GM12878 (cell line): Measurements from ENCODE around the gene KAZN. TPM values are rescaled to one million over a fixed set of nuclear protein-coding genes. Genes with fewer than 3 reads are reported as not detected.

ENCODE experiments used
- ATAC-seq: fragments of 200-7000 bp; cut with Tn5 transposase; 3 replicates; pipeline ENCODE4 v1.9.1; 2020; ENCODE audit warnings: mild to moderate bottlenecking, moderate library complexity
- BruUV-seq: library from RNA; stranded (reverse); fragments of 400-500 nt; replicated peaks from 2 replicates; lab custom pipeline; 2021; lab: Mats Ljungman, UMichigan
- CTCF ChIA-PET: fragments of 300-600 bp; sonication (Branson Sonifier 250); formaldehyde crosslinking; extraction: SDS; loops from one replicate; lab custom pipeline; 2021; ENCODE audit warnings: inconsistent platforms; lab: Yijun Ruan, JAX
- POLR2A ChIA-PET: fragments of 350-600 bp; formaldehyde crosslinking; extraction: SDS; loops from one replicate; lab custom pipeline; 2021; ENCODE audit warnings: inconsistent platforms; lab: Charles Lee
- RAD21 ChIA-PET: fragments of 300-600 bp; sonication (Branson Sonifier 250); formaldehyde crosslinking; loops from one replicate; lab custom pipeline; 2023; ENCODE audit warnings: antibody characterized with exemption; ENCODE audit not compliant: unreplicated experiment; lab: Charles Lee
- SMC1A ChIA-PET: fragments of 300-600 bp; sonication (Branson Sonifier 250); formaldehyde crosslinking; loops from one replicate; lab custom pipeline; 2023; ENCODE audit not compliant: unreplicated experiment, uncharacterized antibody; lab: Charles Lee
- DNase-seq: peaks from one replicate; pipeline ENCODE4 v3.0.0-alpha.2; 2011; ENCODE audit warnings: low read depth, low spot score
- FAIRE-seq: peaks from 3 replicates; lab custom pipeline; 2011; peaks lifted over from hg19 to GRCh38; lab: Jason Lieb, UNC
- H2AFZ ChIP-seq: 2 replicates; pipeline ENCODE4 v1.6.0; 2011; ENCODE audit warnings: low read depth, low read length, control low read depth; ENCODE audit not compliant: control insufficient read depth
- H3K27ac ChIP-seq: 2 replicates; pipeline ENCODE4 v1.5.1; 2011; ENCODE audit warnings: control low read depth; ENCODE audit not compliant: control insufficient read depth, insufficient read depth
- H3K27me3 ChIP-seq, 2 experiments: replicated peaks in 1 of 2; 2 replicates each; pipeline versions ENCODE4 v1.6.0 to v1.6.1; 2011; ENCODE audit warnings: low read length in 1 of 2; ENCODE audit not compliant: control insufficient read depth in 2 of 2, insufficient read depth in 2 of 2
- H3K36me3 ChIP-seq, 2 experiments: 2 replicates each; pipeline ENCODE4 v1.5.1; 2011; ENCODE audit warnings: low read length in 1 of 2; ENCODE audit not compliant: control insufficient read depth in 2 of 2, insufficient read depth in 2 of 2
- H3K4me1 ChIP-seq: 2 replicates; pipeline ENCODE4 v1.6.1; 2011; ENCODE audit warnings: mild to moderate bottlenecking, low read length, moderate library complexity, mixed read lengths; ENCODE audit not compliant: control insufficient read depth, insufficient read depth
- H3K4me2 ChIP-seq: 2 replicates; pipeline ENCODE4 v1.6.0; 2011; ENCODE audit warnings: control low read depth; ENCODE audit not compliant: control insufficient read depth, insufficient read depth
- H3K4me3 ChIP-seq: fragments of 200-600 bp; sonication (generic); 2 replicates; pipeline ENCODE4 v1.5.1; 2016
- H3K79me2 ChIP-seq: 2 replicates; pipeline ENCODE4 v1.6.0; 2011; ENCODE audit warnings: low read length; ENCODE audit not compliant: control insufficient read depth, insufficient read depth
- H3K9ac ChIP-seq: 2 replicates; pipeline ENCODE4 v1.8.0; 2011; ENCODE audit warnings: low read length, control low read depth, mixed read lengths; ENCODE audit not compliant: control insufficient read depth, insufficient read depth
- H3K9me3 ChIP-seq: replicated peaks from 3 replicates; pipeline ENCODE4 v1.5.1; 2011; ENCODE audit warnings: mild to moderate bottlenecking, low read length; ENCODE audit not compliant: control insufficient read depth, insufficient read depth
- H4K20me1 ChIP-seq: 2 replicates; pipeline ENCODE4 v1.6.0; 2011; ENCODE audit not compliant: control insufficient read depth, insufficient read depth
- ATF2 ChIP-seq: IDR thresholded peaks from 2 replicates; pipeline ENCODE4 v1.6.1; 2012; ENCODE audit warnings: low read length, inconsistent platforms
- ATF7 ChIP-seq: fragments of 450-650 bp; IDR thresholded peaks from 2 replicates; pipeline ENCODE4 v1.6.1; 2016; ENCODE audit warnings: low read depth, mild to moderate bottlenecking
- CHD1 ChIP-seq: IDR thresholded peaks from 2 replicates; pipeline ENCODE4 v1.6.1; 2012; ENCODE audit warnings: low read depth, low read length, improper control_type of control experiment
- CHD4 ChIP-seq: fragments of 200-600 bp; sonication (generic); IDR thresholded peaks from 2 replicates; pipeline ENCODE4 v1.6.1; 2016; ENCODE audit warnings: mild to moderate bottlenecking
- ELK1 ChIP-seq: IDR thresholded peaks from 2 replicates; pipeline ENCODE4 v1.6.1; 2012; ENCODE audit warnings: low read depth, low read length, improper control_type of control experiment
- MEF2B ChIP-seq: fragments of 450-650 bp; IDR thresholded peaks from 2 replicates; pipeline ENCODE4 v1.6.1; 2018; ENCODE audit warnings: mild to moderate bottlenecking, moderate library complexity; ENCODE audit not compliant: partially characterized antibody, poor library complexity, severe bottlenecking
- NFIC ChIP-seq: IDR thresholded peaks from 2 replicates; pipeline ENCODE4 v1.6.1; 2012; ENCODE audit warnings: low read depth, mild to moderate bottlenecking, inconsistent platforms, low read length, moderate library complexity
- NFXL1 ChIP-seq: fragments of 450-650 bp; IDR thresholded peaks from 2 replicates; pipeline ENCODE4 v1.6.1; 2017; ENCODE audit warnings: antibody characterized with exemption, mild to moderate bottlenecking, borderline replicate concordance
- NR2C1 ChIP-seq: fragments of 450-650 bp; IDR thresholded peaks from 2 replicates; pipeline ENCODE4 v1.6.1; 2017; ENCODE audit warnings: antibody characterized with exemption, mild to moderate bottlenecking, moderate library complexity
- NR2C2 ChIP-seq: IDR thresholded peaks from 2 replicates; pipeline ENCODE4 v1.6.1; 2011; ENCODE audit warnings: borderline replicate concordance, low read depth; ENCODE audit not compliant: control insufficient read depth, insufficient read length
- POLR2A ChIP-seq: IDR thresholded peaks from 2 replicates; pipeline ENCODE4 v1.6.1; 2011; ENCODE audit warnings: low read depth, mild to moderate bottlenecking, low read length
- RAD51 ChIP-seq: fragments of 450-650 bp; IDR thresholded peaks from 2 replicates; pipeline ENCODE4 v1.6.1; 2016; ENCODE audit warnings: moderate library complexity, mild to moderate bottlenecking, inconsistent platforms
- SIN3A ChIP-seq: IDR thresholded peaks from 2 replicates; pipeline ENCODE4 v1.6.1; 2012; ENCODE audit warnings: low read depth, low read length, improper control_type of control experiment
- SMAD5 ChIP-seq: IDR thresholded peaks from 2 replicates; pipeline ENCODE4 v1.6.1; 2016; ENCODE audit warnings: antibody characterized with exemption, low read depth
- SMC3 ChIP-seq: IDR thresholded peaks from 2 replicates; pipeline ENCODE4 v1.6.1; 2011; ENCODE audit warnings: low read length, improper control_type of control experiment, borderline replicate concordance
- ZBTB4 ChIP-seq: fragments of 450-650 bp; formaldehyde crosslinking; IDR thresholded peaks from 2 replicates; pipeline ENCODE4 v1.4.0; 2022; ENCODE audit warnings: mild to moderate bottlenecking, moderate library complexity
- ZNF384 ChIP-seq: IDR thresholded peaks from 2 replicates; pipeline ENCODE4 v1.6.1; 2012; ENCODE audit warnings: low read depth, mild to moderate bottlenecking, low read length, improper control_type of control experiment, borderline replicate concordance
- WGBS: methylation state at CpG from one replicate; pipeline ENCODE4 v1.1.6; 2016; ENCODE audit warnings: low lambda C conversion rate; ENCODE audit not compliant: insufficient replicate concordance, insufficient coverage; ENCODE audit errors: missing lambda C conversion rate; 5-methylcytosine and 5-hydroxymethylcytosine counted together
- in situ Hi-C: fragments of 300-500 bp; cut with MboI; formaldehyde crosslinking; loops from 9 replicates; pipeline ENCODE4 v1.14.3; 2018; ENCODE audit warnings: mixed read lengths
- intact Hi-C: fragments of 100-400 bp; cut with micrococcal nuclease; formaldehyde crosslinking; loops from one replicate; pipeline ENCODE4 v1.14.2; 2022; ENCODE audit not compliant: unreplicated experiment
- polyA plus RNA-seq, 11 experiments: library from polyadenylated mRNA; depleted of rRNA in 4 of 11; unstranded in 6 of 11; stranded (reverse) in 5 of 11; fragments of >200 nt; fragmentation: Nextera tagmentation in 4 of 11; fragmentation: Illumina TruSeq in 1 of 11; extraction: Ambion mirVana in 4 of 11; extraction: Trizol in 1 of 11; gene quantifications; 1 replicate in 1 of 11; 2 replicates in 10 of 11; pipeline versions ENCODE4 v1.2.1 to v1.2.3, GENCODE V29; 2011 to 2016; ENCODE audit warnings: inconsistent platforms in 2 of 11, missing spikeins in 2 of 11, low read depth in 1 of 11
- total RNA-seq, 4 experiments: library from RNA; depleted of rRNA in 3 of 4; stranded (reverse); fragments of >200 nt in 3 of 4; fragmentation: Illumina TruSeq in 1 of 4; extraction: Trizol in 1 of 4; gene quantifications; 2 replicates each; pipeline versions ENCODE4 v1.2.1 to v1.2.3, GENCODE V29; 2013 to 2021

The KAZN gene
- total and polyA plus RNA-seq, 10 of the 15 experiments (the other 5 are each of a cell fraction or from before 2014, with no cell fraction given): 0.72 to 4.0 (median 1.2) TPM

GRCh38 chr1:14759042-14759818, 160.7 kb downstream of the KAZN start (continued):
- no peak for TF ChIP-seq ELK1

DNA sequence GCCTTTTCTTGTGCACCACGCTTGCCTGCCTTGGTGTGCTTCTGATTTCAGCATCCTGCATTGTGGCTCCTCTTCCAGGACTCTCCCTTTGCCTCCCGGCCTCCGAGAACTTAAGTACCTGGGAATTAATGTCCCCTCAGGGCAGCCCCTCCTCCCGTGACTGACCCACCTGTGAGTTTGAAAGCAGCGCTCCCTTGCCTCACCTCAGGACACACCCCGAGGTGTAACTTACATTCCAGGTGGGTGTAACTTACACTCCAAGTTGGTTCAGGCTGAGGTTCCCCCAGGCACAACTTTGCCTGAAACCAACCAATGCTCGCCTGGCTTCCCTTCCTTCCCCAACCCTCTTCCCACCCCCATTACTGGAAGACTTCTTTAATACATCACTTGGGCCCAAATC, 161.4 kb downstream of the KAZN start:
- no peak overlapping the region for H3K4me2 ChIP-seq
- no peaks in the 10 kb centered on the region for H3K27me3 ChIP-seq
- ChIA-PET RAD21 (no interaction called here), CTCF (no interaction called here), POLR2A (no interaction called here), SMC1A (interaction anchor here (1.4 kb wide), 1 partner anchor 11 kb away, joined by 6 read pairs; no protein-coding TSS in a partner anchor)
- no peaks in the 10 kb centered on the region for H3K79me2 ChIP-seq
- no peak overlapping the region for H2AFZ ChIP-seq
- no peak for DNase-seq
- intact Hi-C loops (no loop called here), in situ Hi-C loops (no loop called here)
- no peak overlapping the region for H3K9ac ChIP-seq
- H3K36me3 ChIP-seq: no peaks in the 10 kb centered on the region
- no peaks in the 10 kb centered on the region for H4K20me1 ChIP-seq
- no peak for ATAC-seq
- TF ChIP-seq SMAD5 (no peak), ATF7 (no peak), NFXL1 (no peak), ZBTB4 (no peak), CHD1 (no peak), NR2C1 (no peak), ZNF384 (no peak), RAD51 (no peak), ATF2 (no peak), POLR2A (no peak), CHD4 (no peak), MEF2B (no peak), NFIC (no peak), NR2C2 (no peak), SMC3 (no peak), SIN3A (no peak)
- no peak overlapping the region for H3K4me3 ChIP-seq
- WGBS: 38% methylated on average over 7 of the region's 7 CpGs
- H3K4me1 ChIP-seq: peaks cover 7% of the 10 kb centered on the region
- H3K9me3 ChIP-seq: no peaks in the 10 kb centered on the region
- BruUV-seq: no TSS peak
- no peak overlapping the region for H3K27ac ChIP-seq
- no peak for FAIRE-seq
